Transverse colon (tissue), 4 donors: ENCODE data around the gene QKI. TPM values are rescaled to one million over a fixed set of nuclear protein-coding genes. Genes with fewer than 3 reads are reported as not detected.

Source experiments
- DNase-seq: peaks from one replicate; pipeline ENCODE4 v3.0.0-alpha.2; 2019
- H3K27ac ChIP-seq, 4 donors: fragments of 200-600 bp; sonication (generic); 2 replicates each; pipeline ENCODE4 v1.5.1; 2016 to 2018; ENCODE audit warnings: inconsistent platforms in 4 of 4
- H3K27me3 ChIP-seq: fragments of 200-600 bp; sonication (generic); 2 replicates; pipeline ENCODE4 v1.5.1; 2017; ENCODE audit warnings: inconsistent platforms
- H3K36me3 ChIP-seq, 4 donors: fragments of 200-600 bp; sonication (generic); 2 replicates each; pipeline ENCODE4 v1.5.1; 2017 to 2019; ENCODE audit warnings: inconsistent platforms in 4 of 4
- H3K4me1 ChIP-seq, 4 donors: fragments of 200-600 bp; sonication (generic); 2 replicates each; pipeline ENCODE4 v1.5.1; 2017 to 2020; ENCODE audit warnings: inconsistent platforms in 4 of 4
- H3K4me3 ChIP-seq, 4 donors: fragments of 200-600 bp; sonication (generic); 1 replicate in 1 of 4; 2 replicates in 3 of 4; pipeline versions ENCODE4 v1.5.1 to v1.6.1; 2017 to 2019; ENCODE audit warnings: inconsistent platforms in 4 of 4
- H3K9me3 ChIP-seq, 2 donors: fragments of 200-600 bp; sonication (generic); 2 replicates each; pipeline ENCODE4 v1.5.1; 2017 to 2019; ENCODE audit warnings: inconsistent platforms in 2 of 2
- CTCF ChIP-seq, 5 experiments: fragments of 200-600 bp in 3 of 5; fragments of 450-650 bp in 2 of 5; sonication (generic) in 3 of 5; IDR thresholded peaks; 1 replicate in 2 of 5; 2 replicates in 3 of 5; pipeline ENCODE4 v1.5.1; 2016 to 2017; ENCODE audit warnings: antibody characterized with exemption in 5 of 5, inconsistent platforms in 3 of 5, mild to moderate bottlenecking in 2 of 5, moderate library complexity in 1 of 5
- EP300 ChIP-seq: sonication (generic); formaldehyde crosslinking; IDR thresholded peaks from one replicate; pipeline ENCODE4 v1.6.1; 2017; ENCODE audit warnings: antibody characterized with exemption, low read depth
- POLR2A ChIP-seq: fragments of 450-650 bp; IDR thresholded peaks from one replicate; pipeline ENCODE4 v1.6.1; 2016; ENCODE audit warnings: antibody characterized with exemption, mild to moderate bottlenecking, moderate library complexity
- POLR2AphosphoS5 ChIP-seq, 3 donors: sonication (generic); formaldehyde crosslinking; IDR thresholded peaks; one replicate each; pipeline ENCODE4 v1.6.1; 2016; ENCODE audit warnings: antibody characterized with exemption in 3 of 3
- WGBS, 2 donors: methylation state at CpG; one replicate each; pipeline ENCODE4 v1.1.5; 2018; ENCODE audit warnings: low coverage in 1 of 2; 5-methylcytosine and 5-hydroxymethylcytosine counted together
- in situ Hi-C, 4 donors: fragments of 200-750 bp; cut with MboI; loops; one replicate each; pipeline versions ENCODE4 v1.15.0 to v1.15.1; 2017; ENCODE audit warnings: low sequenced_read_pairs in 3 of 4, low pct_ligation_motif_present in 1 of 4, low pct_unique_long_range_greater_than_20kb in 1 of 4
- intact Hi-C: fragments of 100-400 bp; cut with DNase I; formaldehyde crosslinking; loops from one replicate; pipeline ENCODE4 v1.15.1; 2023; ENCODE audit warnings: low total_unique reads
- total RNA-seq, 4 donors: library from RNA; depleted of rRNA; stranded (reverse); fragments of >200 nt; gene quantifications; one replicate each; pipeline ENCODE4 v1.1.0, GENCODE V29; 2016

QKI gene
- total RNA-seq, 4 donors from 2014 or later, result 8.4 to 41.8 (median 22.7) TPM

DNA sequence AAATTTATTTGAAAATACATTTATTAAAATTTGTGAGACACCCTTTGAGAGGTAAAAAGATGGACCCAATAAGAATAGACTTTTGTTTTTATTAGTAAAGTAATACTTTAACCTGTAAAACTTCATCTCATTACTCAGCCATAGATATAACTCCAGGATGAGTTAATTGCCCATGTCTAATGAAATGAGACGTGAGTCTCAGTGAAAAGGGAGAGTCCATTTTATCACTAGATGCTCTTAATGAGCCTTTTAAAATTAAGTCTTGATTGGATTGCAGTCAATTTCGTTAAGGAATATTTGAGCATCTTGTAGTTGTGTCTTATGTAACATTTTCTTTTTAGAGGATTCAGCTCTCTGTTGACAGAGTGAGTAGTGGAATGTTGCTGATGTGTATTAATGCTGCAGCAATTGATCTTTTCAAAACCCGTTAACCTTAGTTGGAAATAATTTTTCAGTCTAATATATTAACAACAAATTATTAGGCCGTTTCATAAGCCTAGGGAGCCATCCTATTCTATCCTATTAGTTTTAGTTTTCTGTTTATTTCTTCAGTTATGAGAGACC lies 77.3 kb downstream of the QKI start:
- in situ Hi-C loops, result no loop called here
- no peaks in the 10 kb centered on the region for H3K36me3 ChIP-seq
- peaks cover 0 to 32% (median 12%) of the 10 kb centered on the region in 4 donors for H3K4me1 ChIP-seq

GRCh38 chr6:163494279-163494727 lies 79.8 kb downstream of the QKI start:
- in situ Hi-C loops (no loop called here), intact Hi-C loops (no loop called here)
- no peaks in the 10 kb centered on the region for H3K36me3 ChIP-seq
- no peaks in the 10 kb centered on the region for H3K9me3 ChIP-seq
- H3K4me1 ChIP-seq, result peaks cover 0 to 26% (median 9%) of the 10 kb centered on the region in 4 donors
- no peak overlapping the region for H3K4me3 ChIP-seq
- WGBS, 2 donors, result 77 to 82% methylated on average over 6 of the region's 6 CpGs
- no peak for DNase-seq
- no peaks in the 10 kb centered on the region for H3K27me3 ChIP-seq
- no peak for TF ChIP-seq CTCF (IDR thresholded peaks at IDR 0.05)
- no peak for TF ChIP-seq EP300
- TF ChIP-seq POLR2AphosphoS5 (IDR thresholded peaks at IDR 0.05), result no peak
- TF ChIP-seq POLR2A, result no peak
- no peak overlapping the region for H3K27ac ChIP-seq

More for the DNA sequence above, 77.3 kb downstream of the QKI start:
- Histone ChIP-seq H3K9me3 (no peaks in the 10 kb centered on the region), H3K4me3 (no peak overlapping the region), H3K27me3 (no peaks in the 10 kb centered on the region), H3K27ac (peak overlapping the region in 2 of 4 donors; percentile 16 to 57)
- intact Hi-C loops, result no loop called here
- no peak for TF ChIP-seq CTCF (IDR thresholded peaks at IDR 0.05)
- no peak for TF ChIP-seq POLR2A
- TF ChIP-seq EP300, result no peak
- no peak for TF ChIP-seq POLR2AphosphoS5 (IDR thresholded peaks at IDR 0.05)
- 76 to 83% methylated on average over 4 of the region's 4 CpGs for WGBS, 2 donors
- DNase-seq, result no peak

DNA sequence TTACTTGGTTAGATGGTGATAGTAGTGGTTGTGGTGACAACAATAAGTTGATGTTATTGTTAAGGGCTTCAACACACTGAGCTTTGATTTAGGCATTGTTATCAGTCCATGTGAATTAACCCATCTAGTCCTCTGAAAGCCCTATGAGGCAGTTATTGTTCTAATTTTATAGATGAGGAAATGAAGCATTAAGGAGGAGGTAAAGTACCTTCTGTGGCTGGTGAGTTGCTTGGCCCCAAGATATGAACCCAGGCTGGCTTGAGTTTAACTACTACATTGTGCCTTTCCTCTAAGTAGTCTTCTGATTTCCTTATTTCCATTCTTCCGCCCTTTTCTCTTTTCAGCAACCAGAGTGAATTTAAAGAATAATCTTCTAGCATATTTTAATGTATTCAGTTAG lies 81.7 kb downstream of the QKI start:
- Histone ChIP-seq H3K27ac (no peak overlapping the region), H3K36me3 (no peaks in the 10 kb centered on the region), H3K27me3 (no peaks in the 10 kb centered on the region), H3K4me1 (peaks cover 0 to 14% (median 4%) of the 10 kb centered on the region in 4 donors), H3K9me3 (no peaks in the 10 kb centered on the region), H3K4me3 (no peak overlapping the region)
- in situ Hi-C loops (no loop called here), intact Hi-C loops (no loop called here)
- no peak for TF ChIP-seq CTCF (IDR thresholded peaks at IDR 0.05)
- no peak for TF ChIP-seq POLR2AphosphoS5 (IDR thresholded peaks at IDR 0.05)
- TF ChIP-seq POLR2A, result no peak
- TF ChIP-seq EP300, result no peak
- no peak for DNase-seq
- WGBS, 2 donors, result 93 to 100% methylated on average over 1 of the region's 1 CpG

- WGBS, 2 donors, result 57 to 62% methylated on average over 2 of the region's 2 CpGs
- no peak for TF ChIP-seq POLR2AphosphoS5 (IDR thresholded peaks at IDR 0.05)
- no peak for TF ChIP-seq EP300
- DNase-seq, result no peak
Measured at GRCh38 chr6:163500105-163500504, 85.6 kb downstream of the QKI start.

GRCh38 chr6:163501026-163501425 lies 86.5 kb downstream of the QKI start:
- Histone ChIP-seq H3K4me3 (no peak overlapping the region), H3K9me3 (no peaks in the 10 kb centered on the region), H3K36me3 (no peaks in the 10 kb centered on the region), H3K27me3 (no peaks in the 10 kb centered on the region), H3K4me1 (peaks cover 0 to 7% (median 0%) of the 10 kb centered on the region in 4 donors), H3K27ac (no peak overlapping the region)
- whole genome bisulfite sequencing, 2 donors, result 60 to 65% methylated on average over 2 of the region's 2 CpGs
- intact Hi-C loops, result no loop called here
- DNase-seq, result no peak
- in situ Hi-C loops, result no loop called here
- TF ChIP-seq POLR2A (no peak), CTCF (IDR thresholded peaks at IDR 0.05) (no peak), POLR2AphosphoS5 (IDR thresholded peaks at IDR 0.05) (no peak), EP300 (no peak)

More at GRCh38 chr6:163500105-163500504, 85.6 kb downstream of the QKI start:
- Histone ChIP-seq H3K27me3 (no peaks in the 10 kb centered on the region), H3K36me3 (no peaks in the 10 kb centered on the region), H3K9me3 (no peaks in the 10 kb centered on the region), H3K4me3 (no peak overlapping the region), H3K27ac (no peak overlapping the region), H3K4me1 (peaks cover 0 to 7% (median 0%) of the 10 kb centered on the region in 4 donors)
- in situ Hi-C loops (no loop called here), intact Hi-C loops (no loop called here)
